Peyer's patch (tissue), 4 donors: Measurements from ENCODE around the gene RAPGEF3. TPM values are rescaled to one million over a fixed set of nuclear protein-coding genes. Genes with fewer than 3 reads are reported as not detected.

Source experiments
- DNase-seq, 3 donors: peaks; one replicate each; pipeline ENCODE4 v3.0.0-alpha.2; 2017 to 2019
- H3K27ac ChIP-seq, 4 donors: fragments of 200-600 bp; sonication (generic); one replicate each; pipeline ENCODE4 v1.5.1; 2016 to 2019
- H3K27me3 ChIP-seq, 2 donors: fragments of 200-600 bp; sonication (generic); one replicate each; pipeline ENCODE4 v1.5.1; 2019
- H3K36me3 ChIP-seq, 3 donors: fragments of 200-600 bp; sonication (generic); one replicate each; pipeline ENCODE4 v1.5.1; 2016 to 2019
- H3K4me1 ChIP-seq, 4 donors: fragments of 200-600 bp; sonication (generic); one replicate each; pipeline ENCODE4 v1.5.1; 2016 to 2019
- H3K4me3 ChIP-seq, 4 donors: fragments of 200-600 bp; sonication (generic); 1 replicate in 3 of 4; 2 replicates in 1 of 4; pipeline ENCODE4 v1.5.1; 2016 to 2019; ENCODE audit warnings: mild to moderate bottlenecking in 1 of 4
- H3K9me3 ChIP-seq, 4 donors: fragments of 200-600 bp; sonication (generic); one replicate each; pipeline ENCODE4 v1.5.1; 2016 to 2019; ENCODE audit warnings: mild to moderate bottlenecking in 1 of 4
- CTCF ChIP-seq, 6 experiments: fragments of 450-650 bp in 4 of 6; fragments of 200-600 bp in 2 of 6; sonication (generic) in 1 of 6; IDR thresholded peaks; one replicate each; pipeline ENCODE4 v1.5.1; 2017 to 2019; ENCODE audit warnings: antibody characterized with exemption in 6 of 6, mild to moderate bottlenecking in 3 of 6, moderate library complexity in 1 of 6
- POLR2A ChIP-seq, 2 donors: fragments of 450-650 bp; IDR thresholded peaks; one replicate each; pipeline ENCODE4 v1.5.1; 2017; ENCODE audit warnings: antibody characterized with exemption in 2 of 2, mild to moderate bottlenecking in 2 of 2, moderate library complexity in 2 of 2
- total RNA-seq, 4 donors: library from RNA; depleted of rRNA; stranded (reverse); fragments of >200 nt; gene quantifications; one replicate each; pipeline ENCODE4 v1.1.0, GENCODE V29; 2016

The RAPGEF3 gene
- total RNA-seq = 10 to 100 TPM in 3 of 4 donors, 1 to 10 TPM in 1; 4.9 to 33.0 (median 16.9) TPM

GRCh38 chr12:47758834-47759690 lies at the start of gene RAPGEF3:
Gene RAPGEF3 (minus strand): TSS chr12:47758880. CDS start chr12:47758556, 324 bp downstream.
- H3K4me3 ChIP-seq = peak within 1 kb of the TSS; percentile 47 to 80 (median 58)
- TF ChIP-seq POLR2A (IDR thresholded peaks at IDR 0.05) (no peak), CTCF (IDR thresholded peaks at IDR 0.05) (peak; percentile 37 to 69 (median 54))
- peaks cover 0 to 41% (median 5%) of the 10 kb centered on the region in 4 donors for H3K4me1 ChIP-seq
- peak within 1 kb of the TSS; percentile 50 to 78 (median 72) for H3K27ac ChIP-seq
- DNase-seq = peak; percentile 77 to 90 (median 88)
- H3K27me3 ChIP-seq = no peaks in the 10 kb centered on the region
- H3K9me3 ChIP-seq = no peaks in the 10 kb centered on the region
- no peaks in the 10 kb centered on the region for H3K36me3 ChIP-seq

- H3K27me3 ChIP-seq = no peaks in the 10 kb centered on the region
Observed at GRCh38 chr12:47808050-47808449, 49.4 kb upstream of the RAPGEF3 start.

GRCh38 chr12:47807338-47807737 lies 48.7 kb upstream of the RAPGEF3 start:
- H3K4me3 ChIP-seq = no peak overlapping the region
- no peaks in the 10 kb centered on the region for H3K36me3 ChIP-seq
- no peak for TF ChIP-seq CTCF (IDR thresholded peaks at IDR 0.05)
- TF ChIP-seq POLR2A (IDR thresholded peaks at IDR 0.05) = no peak
- H3K9me3 ChIP-seq = no peaks in the 10 kb centered on the region
- H3K27ac ChIP-seq = peak overlapping the region; percentile 62 to 98 (median 96)
- no peak for DNase-seq
- H3K4me1 ChIP-seq = peaks cover 12 to 95% (median 58%) of the 10 kb centered on the region in 4 donors
- no peaks in the 10 kb centered on the region for H3K27me3 ChIP-seq

More at GRCh38 chr12:47808050-47808449, 49.4 kb upstream of the RAPGEF3 start:
- peaks cover 12 to 88% (median 55%) of the 10 kb centered on the region in 4 donors for H3K4me1 ChIP-seq
- peak overlapping the region in 2 of 4 donors; percentile 3 to 10 for H3K4me3 ChIP-seq
- no peaks in the 10 kb centered on the region for H3K9me3 ChIP-seq
- DNase-seq = peak in 2 of 3 donors; percentile 90
- H3K36me3 ChIP-seq = no peaks in the 10 kb centered on the region
- no peak for TF ChIP-seq POLR2A (IDR thresholded peaks at IDR 0.05)
- no peak for TF ChIP-seq CTCF (IDR thresholded peaks at IDR 0.05)
- H3K27ac ChIP-seq = peak overlapping the region; percentile 62 to 98 (median 96)

- Histone ChIP-seq H3K27me3 (no peaks in the 10 kb centered on the region), H3K36me3 (no peaks in the 10 kb centered on the region), H3K27ac (peak overlapping the region in 3 of 4 donors; percentile 4 to 61 (median 40)), H3K9me3 (no peaks in the 10 kb centered on the region), H3K4me3 (no peak overlapping the region), H3K4me1 (peaks cover 3 to 97% (median 45%) of the 10 kb centered on the region in 4 donors)
- no peak for TF ChIP-seq POLR2A (IDR thresholded peaks at IDR 0.05)
- DNase-seq = no peak
Observed at GRCh38 chr12:47805417-47805816, 46.7 kb upstream of the RAPGEF3 start.

- H3K4me1 ChIP-seq = peaks cover 3 to 97% (median 32%) of the 10 kb centered on the region in 4 donors
- TF ChIP-seq POLR2A (IDR thresholded peaks at IDR 0.05) (no peak), CTCF (IDR thresholded peaks at IDR 0.05) (no peak)
- H3K27me3 ChIP-seq = no peaks in the 10 kb centered on the region
- no peaks in the 10 kb centered on the region for H3K36me3 ChIP-seq
- H3K4me3 ChIP-seq = no peak overlapping the region
- H3K27ac ChIP-seq = peak overlapping the region in 3 of 4 donors; percentile 42 to 59 (median 52)
- no peak for DNase-seq
- H3K9me3 ChIP-seq = no peaks in the 10 kb centered on the region
Observed at GRCh38 chr12:47804171-47804570, 45.5 kb upstream of the RAPGEF3 start.
